GM12872 (cell line): Measurements from ENCODE around the gene ARHGAP45.

Experiments
- CTCF ChIP-seq: IDR thresholded peaks from 3 replicates; pipeline ENCODE4 v1.5.1; 2011; ENCODE audit warnings: low read depth, mild to moderate bottlenecking, low read length, moderate library complexity; ENCODE audit not compliant: insufficient read depth

ARHGAP45 gene

DNA sequence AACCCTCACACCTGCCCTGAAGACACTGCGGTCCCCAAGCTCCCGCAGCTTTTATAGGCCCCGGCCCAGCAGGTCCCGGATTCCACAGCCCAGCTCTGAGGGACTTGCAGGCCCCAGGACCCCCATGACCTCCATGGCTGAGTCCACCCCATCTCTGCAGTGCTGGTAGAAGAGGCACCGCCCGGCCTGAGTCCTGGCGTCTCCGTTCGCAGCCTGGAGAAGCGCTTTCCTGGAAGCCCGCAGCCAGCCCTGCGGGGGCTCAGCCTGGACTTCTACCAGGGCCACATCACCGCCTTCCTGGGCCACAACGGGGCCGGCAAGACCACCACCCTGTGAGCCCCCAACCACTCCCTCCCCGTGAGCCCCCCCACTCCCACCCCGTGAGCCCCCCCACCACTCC is 17.9 kb upstream of the ARHGAP45 start:
- TF ChIP-seq CTCF: no peak

GRCh38 chr19:1049800-1050199 is 17.2 kb upstream of the ARHGAP45 start:
- TF ChIP-seq CTCF: no peak

DNA sequence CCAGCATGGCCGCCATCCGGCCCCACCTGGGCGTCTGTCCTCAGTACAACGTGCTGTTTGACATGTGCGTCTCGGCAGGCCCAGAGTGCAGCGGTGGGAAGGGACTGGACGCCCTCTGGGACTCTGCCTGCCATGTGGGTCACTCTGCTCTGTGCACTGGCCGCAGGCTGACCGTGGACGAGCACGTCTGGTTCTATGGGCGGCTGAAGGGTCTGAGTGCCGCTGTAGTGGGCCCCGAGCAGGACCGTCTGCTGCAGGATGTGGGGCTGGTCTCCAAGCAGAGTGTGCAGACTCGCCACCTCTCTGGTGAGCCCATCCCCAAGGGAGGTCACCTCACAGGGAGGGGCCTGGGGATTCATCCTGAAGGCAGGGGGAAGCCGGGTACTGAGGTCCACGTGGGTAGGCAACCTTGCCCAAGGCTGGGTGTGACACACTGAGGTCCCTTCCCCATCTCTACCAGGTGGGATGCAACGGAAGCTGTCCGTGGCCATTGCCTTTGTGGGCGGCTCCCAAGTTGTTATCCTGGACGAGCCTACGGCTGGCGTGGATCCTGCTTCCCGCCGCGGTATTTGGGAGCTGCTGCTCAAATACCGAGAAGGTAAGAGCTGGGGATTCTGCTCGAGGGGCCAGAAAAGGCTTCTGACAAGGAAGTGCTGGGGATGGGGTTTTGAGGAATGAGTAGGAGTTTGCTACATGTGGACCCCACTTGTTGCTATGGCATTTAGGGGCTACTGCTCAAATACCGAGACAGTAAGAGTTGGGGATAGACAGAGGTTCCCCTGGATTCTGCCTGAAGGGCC is 15.8 kb upstream of the ARHGAP45 start:
- TF ChIP-seq CTCF: no peak

DNA sequence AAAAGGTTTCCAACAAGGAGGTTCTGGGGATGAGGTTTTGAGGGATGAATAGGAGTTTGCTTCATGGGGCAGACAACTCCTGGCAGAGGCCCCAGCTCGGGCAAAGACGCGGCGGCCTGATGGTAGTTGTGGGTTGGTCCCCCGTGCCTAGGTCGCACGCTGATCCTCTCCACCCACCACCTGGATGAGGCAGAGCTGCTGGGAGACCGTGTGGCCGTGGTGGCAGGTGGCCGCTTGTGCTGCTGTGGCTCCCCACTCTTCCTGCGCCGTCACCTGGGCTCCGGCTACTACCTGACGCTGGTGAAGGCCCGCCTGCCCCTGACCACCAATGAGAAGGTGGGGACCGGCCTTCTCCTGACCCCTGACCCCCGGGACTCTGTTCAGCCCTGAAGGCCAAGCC is 15.2 kb upstream of the ARHGAP45 start:
- TF ChIP-seq CTCF: no peak

- TF ChIP-seq CTCF: no peak
Measured at GRCh38 chr19:1052349-1052975, 14.5 kb upstream of the ARHGAP45 start.

GRCh38 chr19:1053176-1054101 is 13.5 kb upstream of the ARHGAP45 start:
- TF ChIP-seq CTCF: no peak
